SK-N-MC (cell line): ENCODE data around the gene PES1.
"Not testable (repeated sequence)": the region's sequence is repeated elsewhere in the genome, so short reads cannot be mapped to it uniquely, and the experiment has no call there.

Source experiments
- EZH2 ChIP-seq: fragments of 200-600 bp; sonication (generic); IDR thresholded peaks from one replicate; pipeline ENCODE4 v1.6.1; 2017; ENCODE audit warnings: antibody characterized with exemption
- FOXP2 ChIP-seq: optimal IDR thresholded peaks from 2 replicates; pipeline ENCODE3; 2011; ENCODE audit warnings: mild to moderate bottlenecking, moderate library complexity; ENCODE audit not compliant: insufficient read depth; ENCODE audit errors: extremely low read length, control extremely low read depth
- POLR2AphosphoS5 ChIP-seq: IDR thresholded peaks from 2 replicates; pipeline ENCODE4 v1.6.1; 2012; ENCODE audit warnings: mild to moderate bottlenecking, low read depth, low read length, borderline replicate concordance

DNA sequence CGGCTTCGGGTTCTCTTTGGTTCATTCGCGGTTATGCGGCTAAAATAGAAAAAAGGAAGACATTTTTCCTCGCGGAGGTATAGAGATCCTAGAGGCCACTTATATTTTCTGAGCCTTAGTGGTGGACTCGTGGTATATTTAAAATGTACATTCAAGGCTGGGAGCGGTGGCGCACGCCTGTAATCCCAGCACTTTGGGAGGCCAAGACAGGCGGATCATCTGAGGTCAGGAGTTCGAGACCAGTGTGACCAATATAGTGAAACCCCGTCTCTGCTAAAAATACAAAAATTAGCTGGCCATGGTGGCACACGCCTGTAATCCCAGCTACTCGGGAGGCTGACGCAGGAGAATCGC, 627 bp upstream of the PES1 start:
- TF ChIP-seq POLR2AphosphoS5, EZH2, FOXP2: not testable (repeated sequence)
